Panc1 (cell line): Measurements from ENCODE around the gene HDAC7. TPM values are rescaled to one million over a fixed set of nuclear protein-coding genes. Genes with fewer than 3 reads are reported as not detected.

ENCODE experiments used
- ATAC-seq: fragments of 200-7000 bp; cut with Tn5 transposase; 2 replicates; pipeline ENCODE4 v1.9.1; 2020; ENCODE audit warnings: mild to moderate bottlenecking, moderate library complexity
- BruUV-seq: library from RNA; stranded (reverse); fragments of 400-500 nt; replicated peaks from 2 replicates; lab custom pipeline; 2021; lab: Mats Ljungman, UMichigan
- CTCF ChIA-PET: fragments of 300-600 bp; sonication (Branson Sonifier 250); formaldehyde crosslinking; loops from one replicate; lab custom pipeline; 2022; ENCODE audit warnings: antibody characterized with exemption; lab: Charles Lee
- POLR2A ChIA-PET: fragments of 300-600 bp; sonication (Branson Sonifier 250); formaldehyde crosslinking; loops from one replicate; lab custom pipeline; 2022; ENCODE audit warnings: antibody characterized with exemption; lab: Charles Lee
- DNase-seq: peaks from one replicate; pipeline ENCODE4 v3.0.0-alpha.2; 2010; ENCODE audit warnings: low read depth, low spot score
- H3K27ac ChIP-seq: 2 replicates; pipeline ENCODE4 v1.5.1; 2011; ENCODE audit warnings: mild to moderate bottlenecking, low read length, inconsistent platforms
- H3K27me3 ChIP-seq: fragments of 200-500 bp; sonication (Bioruptor generic); 2 replicates; pipeline ENCODE4 v1.6.0; 2014; ENCODE audit warnings: low read length, inconsistent platforms; ENCODE audit not compliant: control insufficient read depth, insufficient read depth
- H3K36me3 ChIP-seq: fragments of 200-500 bp; sonication (Bioruptor generic); 2 replicates; pipeline ENCODE4 v1.5.1; 2014; ENCODE audit warnings: inconsistent platforms, mild to moderate bottlenecking, low read length, moderate library complexity; ENCODE audit not compliant: control insufficient read depth, insufficient read depth
- H3K4me1 ChIP-seq: 2 replicates; pipeline ENCODE4 v1.5.1; 2011; ENCODE audit warnings: inconsistent platforms, mild to moderate bottlenecking, low read length, moderate library complexity; ENCODE audit not compliant: control insufficient read depth, insufficient read depth
- H3K4me3 ChIP-seq, 2 experiments: 2 replicates each; pipeline ENCODE4 v1.5.1; 2011 to 2012; ENCODE audit warnings: low read depth in 2 of 2, low read length in 2 of 2, mild to moderate bottlenecking in 2 of 2, inconsistent platforms in 1 of 2, moderate library complexity in 1 of 2
- H3K9me3 ChIP-seq: fragments of 200-500 bp; sonication (Bioruptor generic); 2 replicates; pipeline ENCODE4 v1.5.1; 2014; ENCODE audit warnings: low read depth, mild to moderate bottlenecking, inconsistent platforms, low read length, moderate library complexity; ENCODE audit not compliant: control insufficient read depth, insufficient read depth
- CTCF ChIP-seq: fragments of 450-650 bp; IDR thresholded peaks from 2 replicates; pipeline ENCODE4 v1.5.1; 2017; ENCODE audit warnings: mild to moderate bottlenecking
- POLR2AphosphoS5 ChIP-seq: IDR thresholded peaks from 2 replicates; pipeline ENCODE4 v1.6.1; 2012; ENCODE audit warnings: mild to moderate bottlenecking, low read depth, low read length, moderate library complexity
- REST ChIP-seq, 2 experiments: IDR thresholded peaks; 2 replicates each; pipeline ENCODE4 v1.6.1; 2011 to 2012; ENCODE audit warnings: low read depth in 2 of 2, control low read depth in 1 of 2, low read length in 1 of 2, mild to moderate bottlenecking in 1 of 2, moderate library complexity in 1 of 2; ENCODE audit not compliant: insufficient read depth in 1 of 2
- SIN3A ChIP-seq: IDR thresholded peaks from 2 replicates; pipeline ENCODE4 v1.6.1; 2012; ENCODE audit warnings: low read depth, mild to moderate bottlenecking, low read length, moderate library complexity, borderline replicate concordance; ENCODE audit not compliant: insufficient read depth
- TCF7L2 ChIP-seq: IDR thresholded peaks from 2 replicates; pipeline ENCODE4 v1.6.1; 2011; ENCODE audit warnings: mild to moderate bottlenecking, low read depth, low read length, inconsistent platforms
- in situ Hi-C: cut with HindIII; loops from 2 replicates; pipeline ENCODE4 v1.10.0; 2016; ENCODE audit warnings: low sequenced_read_pairs, low pct_unique_long_range_greater_than_20kb
- intact Hi-C: fragments of 100-400 bp; cut with micrococcal nuclease; formaldehyde crosslinking; loops from one replicate; pipeline ENCODE4 v1.10.0; 2022; ENCODE audit not compliant: unreplicated experiment
- total RNA-seq: library from RNA; stranded (reverse); gene quantifications from one replicate; pipeline ENCODE4 v1.2.1, GENCODE V29; 2021; ENCODE audit not compliant: unreplicated experiment

Gene HDAC7
- total RNA-seq, 1 experiment from 2014 or later, result 84.2 TPM

GRCh38 chr12:47757840-47758583 is 61.7 kb downstream of the HDAC7 start:
- H3K27me3 ChIP-seq, result no peaks in the 10 kb centered on the region
- H3K9me3 ChIP-seq, result no peaks in the 10 kb centered on the region
- BruUV-seq, result no TSS peak
- in situ Hi-C loops (no loop called here), intact Hi-C loops (no loop called here)
- TF ChIP-seq CTCF (no peak), POLR2AphosphoS5 (no peak), REST (IDR thresholded peaks at IDR 0.05; ENCODE audit: insufficient read depth in 1 of 2, low read depth in 2 of 2, low read length in 1 of 2) (no peak), SIN3A (no peak), TCF7L2 (no peak)
- ChIA-PET POLR2A (interaction anchor here (0.5 to 0.7 kb wide), 2 partner anchors 53 to 233 kb away, joined by 3 to 7 read pairs; no protein-coding TSS in a partner anchor), CTCF (interaction anchor here (0.6 to 2.6 kb wide), 5 partner anchors 10 to 1366 kb away, joined by 3 to 13 read pairs (median 6); no protein-coding TSS in a partner anchor)
- H3K27ac ChIP-seq, result peak overlapping the region; percentile 85
- H3K36me3 ChIP-seq, result no peaks in the 10 kb centered on the region
- DNase-seq, result no peak
- ATAC-seq, result peak; percentile 6; the same call in 1 of the 2 replicates
- H3K4me3 ChIP-seq, result peak overlapping the region; percentile 74 to 87
- peaks cover 30% of the 10 kb centered on the region for H3K4me1 ChIP-seq

- POLR2A ChIA-PET, result no interaction called here
- no peak overlapping the region for H3K4me3 ChIP-seq
- no peaks in the 10 kb centered on the region for H3K9me3 ChIP-seq
- ATAC-seq, result no peak
- peaks cover 30% of the 10 kb centered on the region for H3K4me1 ChIP-seq
- intact Hi-C loops (no loop called here), in situ Hi-C loops (no loop called here)
- no peak overlapping the region for H3K27ac ChIP-seq
- no peaks in the 10 kb centered on the region for H3K27me3 ChIP-seq
- no peak for DNase-seq
- CTCF ChIA-PET, result interaction anchor here (1.4 to 1.7 kb wide), 2 partner anchors 13 to 81 kb away, joined by 3 to 6 read pairs; no protein-coding TSS in a partner anchor
- no peaks in the 10 kb centered on the region for H3K36me3 ChIP-seq
- BruUV-seq, result no TSS peak
- TF ChIP-seq SIN3A, result no peak
- TF ChIP-seq TCF7L2, result no peak
- TF ChIP-seq CTCF, result no peak
- no peak for TF ChIP-seq POLR2AphosphoS5
- no peak for TF ChIP-seq REST (IDR thresholded peaks at IDR 0.05; ENCODE audit: insufficient read depth in 1 of 2, low read depth in 2 of 2, low read length in 1 of 2)
These were observed 62.3 kb downstream of the HDAC7 start for GRCh38 chr12:47757364-47757839.
